Dermis blood vessel endothelial cell (primary cell): ENCODE results near the gene TTN. TPM values are rescaled to one million over a fixed set of nuclear protein-coding genes. Genes with fewer than 3 reads are reported as not detected.
A peak's percentile ranks its signal among the peaks of the same experiment; 100 is the strongest.

Experiments used
- DNase-seq: peaks from one replicate; pipeline ENCODE4 v3.0.0; 2010
- total RNA-seq: library from RNA; depleted of rRNA; stranded (reverse); fragments of >200 nt; gene quantifications from 2 replicates; pipeline ENCODE4 v1.2.3, GENCODE V29; 2014

Gene TTN
- total RNA-seq, 1 donor from 2014 or later, result 1.5 TPM

DNA sequence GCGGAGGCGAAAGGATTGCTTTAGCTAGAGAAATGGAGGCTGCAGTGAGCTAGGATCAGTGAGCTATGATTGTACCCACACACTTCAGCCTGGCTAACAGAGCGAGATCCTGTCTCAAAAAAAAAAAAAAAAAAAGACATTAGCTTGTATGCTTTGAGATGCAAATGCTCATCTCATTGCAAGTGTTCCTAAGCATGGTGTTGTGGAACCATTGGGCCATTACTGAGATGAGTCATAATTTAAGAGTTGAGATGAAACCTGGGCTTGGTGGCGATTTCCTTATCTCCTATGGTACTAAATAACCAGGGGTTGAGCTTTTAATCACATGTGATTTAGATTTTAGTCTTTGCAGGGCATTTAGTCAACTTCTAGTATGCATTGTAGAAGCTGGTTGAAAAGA, 324.8 kb downstream of the TTN start:
- no peak for DNase-seq

DNA sequence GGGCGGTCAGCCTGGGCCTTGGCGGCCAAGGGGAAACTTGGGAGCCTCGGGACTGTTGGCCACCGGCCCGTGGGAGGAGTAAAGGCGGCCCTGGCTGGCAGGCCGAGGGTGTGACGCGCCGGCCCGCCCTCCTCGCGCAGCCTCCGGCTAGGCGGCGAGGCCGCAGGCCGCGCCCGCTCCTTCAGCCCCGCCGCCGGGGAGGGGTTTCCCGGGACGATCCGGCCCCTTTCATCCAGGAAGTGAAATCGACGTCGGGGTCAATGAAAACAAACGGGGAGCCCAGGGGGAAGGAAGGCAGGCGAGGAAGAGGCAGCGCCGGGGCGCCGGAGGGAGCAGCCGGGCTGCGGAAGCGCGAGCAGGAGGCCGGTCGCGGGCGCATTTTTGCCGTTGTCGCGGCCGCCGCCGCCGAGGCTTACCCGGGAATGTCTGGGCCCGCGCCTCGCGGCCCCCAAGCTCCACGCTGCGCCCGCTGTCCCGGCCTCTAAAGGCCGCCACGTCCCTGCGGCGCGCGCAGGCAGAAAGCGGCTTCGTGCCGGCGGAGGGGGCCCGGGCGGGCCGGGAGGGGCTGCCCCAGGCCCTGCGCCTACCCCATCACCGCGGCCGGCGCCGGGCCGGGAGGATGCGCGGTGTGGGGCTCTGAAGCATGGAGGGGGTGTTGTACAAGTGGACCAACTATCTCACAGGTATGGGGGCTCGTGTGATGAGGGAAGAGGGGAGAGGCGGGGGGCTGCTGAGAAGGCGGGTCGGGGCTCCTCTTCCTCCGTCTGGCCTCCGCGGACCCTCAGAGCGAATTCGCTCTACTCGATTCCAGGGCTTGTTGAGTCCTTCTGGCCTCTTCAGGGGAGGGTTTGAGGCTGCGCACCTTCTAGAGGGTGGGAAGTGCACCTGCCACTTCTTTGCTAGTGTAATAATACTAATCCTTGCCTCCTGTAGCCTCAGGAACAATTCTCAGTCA, 326.7 kb downstream of the TTN start, which contains the start of gene PLEKHA3:
PLEKHA3 (plus strand) TSS at position 231 of the 955 bp plus-strand sequence; CDS start at position 644, 413 bp downstream.
- peak; percentile 97 for DNase-seq

DNA sequence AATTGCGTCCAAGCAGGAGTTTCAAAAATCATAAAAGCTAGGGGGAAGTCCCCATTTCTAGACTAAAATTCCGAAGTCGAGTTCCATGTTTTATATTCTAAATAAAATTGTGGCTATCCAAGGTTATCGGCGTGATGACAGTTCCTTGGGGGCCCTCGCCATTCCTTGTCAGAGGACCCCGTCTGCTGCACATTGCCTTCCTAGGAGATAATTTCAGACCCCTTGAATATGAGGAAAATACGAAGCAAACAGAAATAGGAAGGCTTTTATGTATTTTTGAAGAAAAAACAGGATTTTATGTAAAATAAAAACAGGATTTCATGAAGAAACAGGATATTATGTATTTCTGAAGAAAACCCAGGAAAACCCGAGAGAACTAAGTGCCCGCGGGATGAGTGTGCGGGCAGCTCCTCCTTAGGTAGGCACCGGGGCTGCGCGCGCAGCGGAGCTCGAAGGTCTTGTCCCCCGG, 327.4 kb downstream of the TTN start:
- DNase-seq, result no peak

- DNase-seq, result no peak
Measured at GRCh38 chr2:178479275-178479616, 328.0 kb downstream of the TTN start.

DNA sequence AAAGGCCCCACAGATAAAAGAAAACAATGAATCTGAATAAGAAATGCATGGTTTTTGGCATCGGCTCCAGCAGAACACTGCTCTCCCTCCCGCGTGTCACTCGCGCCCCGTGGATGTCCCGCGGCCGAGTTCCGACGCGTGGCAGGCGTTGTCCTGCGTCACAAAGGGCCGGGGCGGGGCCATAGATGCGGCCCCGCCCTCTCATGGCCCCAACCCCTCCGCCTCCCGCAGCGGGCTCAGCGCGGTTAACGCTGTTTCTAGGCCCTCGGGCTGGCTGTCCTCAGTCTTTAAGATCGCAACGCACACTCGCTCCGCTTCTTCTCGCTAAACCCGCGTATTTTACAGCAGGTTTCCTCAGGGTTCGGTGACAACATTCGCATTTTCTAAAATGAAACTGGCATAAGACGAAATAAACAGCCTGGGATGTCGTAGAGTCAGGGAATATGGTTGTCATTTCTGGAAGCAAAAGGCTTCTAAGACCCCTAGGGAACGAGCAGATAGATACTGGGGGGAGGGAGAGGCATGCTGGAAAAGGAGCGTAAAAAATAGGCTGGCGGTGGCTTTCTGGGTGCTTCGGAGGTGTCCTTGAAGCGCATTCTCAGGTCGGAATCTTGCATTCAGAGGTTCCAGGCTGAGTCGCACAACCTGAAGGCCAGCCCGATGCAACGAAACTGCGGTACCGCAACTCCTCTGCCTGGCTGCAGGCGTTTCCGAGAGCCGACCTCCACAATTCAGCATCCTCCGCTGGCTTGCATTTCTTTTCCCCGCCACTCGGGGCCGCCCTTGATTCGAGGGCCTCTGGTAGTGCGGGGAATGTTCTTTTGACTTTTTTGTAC, 328.6 kb downstream of the TTN start, which contains the start of gene FKBP7:
FKBP7 (minus strand) TSS at position 162 of the 836 bp plus-strand sequence; CDS start at position 61, 101 bp downstream.
- DNase-seq, result peak; percentile 86

DNA sequence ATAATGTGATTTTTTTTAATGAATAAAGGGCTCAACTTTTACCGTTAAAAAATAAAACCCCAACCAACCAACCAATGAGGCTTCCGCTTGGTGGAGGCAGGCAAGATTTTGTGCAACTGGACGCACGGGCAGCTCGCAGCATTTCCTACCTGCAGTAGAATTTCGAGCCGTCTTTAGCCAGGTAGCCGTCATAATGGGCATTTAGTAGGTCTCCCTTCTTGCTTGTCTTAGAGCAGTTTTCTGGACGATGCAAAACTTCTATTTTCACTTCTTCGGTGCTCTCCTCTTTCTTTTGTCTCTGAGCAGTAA, 329.1 kb downstream of the TTN start:
- DNase-seq, result peak; percentile 30

GRCh38 chr2:178477443-178478129, 329.6 kb downstream of the TTN start:
- no peak for DNase-seq

GRCh38 chr2:178476477-178476876, 330.7 kb downstream of the TTN start:
- no peak for DNase-seq

Other genes starting within 250 kb of the TTN start
- gene CCDC141, start 242.7 kb upstream of the TTN start, total RNA-seq, result 1.2 and 1.5 TPM in 2 replicates